Measurements from ENCODE around the gene LPP.

DNA sequence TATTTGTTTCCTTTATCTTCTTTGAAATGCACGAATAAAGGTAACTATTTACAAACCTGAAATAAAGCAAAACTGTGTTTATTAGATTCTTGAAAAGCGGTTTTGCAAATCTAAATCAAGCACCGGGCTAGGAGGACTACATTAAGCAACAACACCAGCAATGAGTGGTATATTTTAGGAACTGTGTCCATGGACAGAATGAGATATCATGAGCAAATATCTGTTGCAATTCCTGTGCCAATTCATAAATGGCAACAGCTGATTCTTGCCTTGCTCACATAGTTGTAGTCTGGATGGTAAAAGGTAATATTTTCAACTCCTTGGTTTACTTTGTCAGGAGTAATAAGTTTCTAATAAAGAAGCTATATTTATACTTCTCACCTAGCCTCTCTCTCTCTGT is 403.3 kb downstream of the LPP start:
- TF ChIP-seq POLR2AphosphoS5 (IDR thresholded peaks at IDR 0.05; ENCODE audit: borderline replicate concordance, low read depth, low read length) (no peak), EZH2 (IDR thresholded peaks at IDR 0.05) (no peak), FOXP2 (optimal IDR thresholded peaks at IDR 0.05; ENCODE audit: control extremely low read depth, extremely low read length, insufficient read depth) (no peak)

Data from SK-N-MC (cell line).